Upper lobe of right lung (tissue), 1 donor: Measurements from ENCODE around the gene RGCC. TPM values are rescaled to one million over a fixed set of nuclear protein-coding genes. Genes with fewer than 3 reads are reported as not detected.
"Not testable (repeated sequence)": the region's sequence is repeated elsewhere in the genome, so short reads cannot be mapped to it uniquely, and the experiment has no call there.

ENCODE experiments used
- ATAC-seq: fragments of 200-7000 bp; cut with Tn5 transposase; one replicate; pipeline ENCODE4 v1.9.1; 2020; ENCODE audit warnings: mild to moderate bottlenecking, moderate library complexity
- DNase-seq: peaks from one replicate; pipeline ENCODE4 v3.0.0-alpha.2; 2020
- H3K27ac ChIP-seq: fragments of 200-600 bp; one replicate; pipeline ENCODE4 v1.8.0; 2022
- H3K27me3 ChIP-seq: fragments of 200-600 bp; one replicate; pipeline ENCODE4 v1.8.0; 2022; ENCODE audit warnings: mild to moderate bottlenecking
- H3K36me3 ChIP-seq: fragments of 200-600 bp; one replicate; pipeline ENCODE4 v1.8.0; 2022
- H3K4me1 ChIP-seq: fragments of 200-600 bp; one replicate; pipeline ENCODE4 v1.8.0; 2022
- H3K4me3 ChIP-seq: fragments of 200-600 bp; one replicate; pipeline ENCODE4 v1.8.0; 2022; ENCODE audit warnings: mild to moderate bottlenecking
- H3K9me3 ChIP-seq: fragments of 200-600 bp; one replicate; pipeline ENCODE4 v1.8.0; 2022
- CTCF ChIP-seq: fragments of 200-600 bp; IDR thresholded peaks from one replicate; pipeline ENCODE4 v1.8.0; 2022; ENCODE audit warnings: antibody characterized with exemption
- intact Hi-C: fragments of 100-400 bp; cut with DNase I; formaldehyde crosslinking; loops from one replicate; pipeline ENCODE4 v1.11.0; 2022
- total RNA-seq: library from RNA; stranded (reverse); fragmentation: NEBNext Ultra II Directional; extraction: Animal tissue kit (Norgen Biotek cat#: 25700); gene quantifications from one replicate; pipeline ENCODE4 v1.2.1, GENCODE V29; 2021
- donor health status: DM: no; HTN: yes; CAD: no; lungs with severe emphysema.

Gene RGCC
- total RNA-seq, 1 donor from 2014 or later, result 752 TPM

DNA sequence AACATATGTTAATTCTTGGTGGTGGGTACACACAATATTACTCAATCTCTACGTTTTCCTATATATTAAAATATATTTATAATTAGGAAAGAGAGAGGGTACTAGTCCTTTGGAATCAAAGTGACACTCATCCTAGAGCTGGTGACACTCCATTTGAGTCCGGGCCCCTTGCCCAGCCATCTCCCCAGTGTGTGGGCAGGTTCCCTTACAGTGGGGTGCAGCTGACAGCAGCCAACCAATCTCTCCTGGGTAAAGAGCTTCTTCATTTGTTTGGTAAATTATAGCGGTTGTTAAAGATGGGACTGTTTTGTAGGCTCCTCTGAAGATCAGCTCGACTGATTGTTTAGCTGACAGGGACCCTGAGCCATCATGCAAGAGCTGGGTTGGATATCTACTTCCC is 37.2 kb upstream of the RGCC start:
- intact Hi-C loops, result no loop called here
- no peaks in the 10 kb centered on the region for H3K4me1 ChIP-seq
- H3K27me3 ChIP-seq, result no peaks in the 10 kb centered on the region
- no peaks in the 10 kb centered on the region for H3K9me3 ChIP-seq
- no peaks in the 10 kb centered on the region for H3K36me3 ChIP-seq
- TF ChIP-seq CTCF, result no peak
- no peak overlapping the region for H3K27ac ChIP-seq
- no peak overlapping the region for H3K4me3 ChIP-seq
- ATAC-seq, result no peak
- DNase-seq, result no peak

- ATAC-seq, intact Hi-C loops: not testable (repeated sequence)
Observed at GRCh38 chr13:41421330-41421729, 36.0 kb upstream of the RGCC start.

DNA sequence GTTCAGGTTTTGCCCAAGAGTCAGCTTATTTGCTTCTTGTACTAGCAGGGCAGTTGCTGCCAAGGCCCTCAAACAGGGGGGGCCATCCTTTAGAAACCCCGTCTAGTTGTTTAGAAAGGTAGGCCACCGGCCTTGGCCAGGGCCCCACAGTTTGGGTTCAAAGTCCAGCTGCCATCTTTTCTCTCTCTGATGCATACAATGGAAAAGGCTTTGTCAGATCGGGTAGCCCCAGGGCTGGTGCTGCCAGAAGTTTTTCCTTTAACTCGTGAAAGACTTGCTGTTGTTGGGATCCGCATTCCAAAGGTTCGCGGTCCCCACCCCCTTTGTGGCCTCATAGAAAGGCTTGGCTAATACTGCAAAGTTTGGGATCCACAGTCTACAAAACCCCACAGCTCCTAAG is 35.4 kb upstream of the RGCC start:
- intact Hi-C loops, DNase-seq, ATAC-seq, H3K4me1 ChIP-seq, H3K9me3 ChIP-seq, H3K4me3 ChIP-seq, H3K27ac ChIP-seq, H3K27me3 ChIP-seq, H3K36me3 ChIP-seq: not testable (repeated sequence)

More at GRCh38 chr13:41421330-41421729, 36.0 kb upstream of the RGCC start:
- H3K27me3 ChIP-seq, DNase-seq, H3K4me3 ChIP-seq, H3K36me3 ChIP-seq, H3K27ac ChIP-seq, H3K9me3 ChIP-seq, H3K4me1 ChIP-seq: not testable (repeated sequence)

GRCh38 chr13:41423259-41423658 is 34.1 kb upstream of the RGCC start:
- H3K9me3 ChIP-seq, H3K4me3 ChIP-seq, H3K27me3 ChIP-seq, DNase-seq, intact Hi-C loops, H3K36me3 ChIP-seq, H3K4me1 ChIP-seq, H3K27ac ChIP-seq, ATAC-seq: not testable (repeated sequence)

DNA sequence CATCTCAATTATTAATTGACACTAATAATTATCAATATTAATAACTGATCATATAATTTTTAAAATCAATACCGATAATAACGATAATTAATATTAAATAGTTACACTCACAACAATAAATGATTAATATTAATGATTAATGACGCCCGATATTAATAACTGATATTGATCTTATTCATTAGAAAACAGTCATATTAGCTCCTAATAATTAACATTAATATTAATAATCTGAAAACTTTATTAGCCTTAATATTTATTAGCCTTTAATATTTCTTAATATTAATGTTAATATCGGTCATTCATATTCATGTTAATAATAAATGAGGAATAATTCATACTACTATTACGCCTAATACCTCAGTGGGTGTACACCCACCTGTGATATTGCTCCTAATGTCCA is 32.7 kb upstream of the RGCC start:
- H3K27ac ChIP-seq, ATAC-seq, H3K27me3 ChIP-seq, H3K36me3 ChIP-seq, H3K9me3 ChIP-seq, DNase-seq, H3K4me3 ChIP-seq, intact Hi-C loops, H3K4me1 ChIP-seq: not testable (repeated sequence)

- H3K36me3 ChIP-seq, result no peaks in the 10 kb centered on the region
- DNase-seq (no peak), ATAC-seq (no peak)
- H3K27ac ChIP-seq, result no peak overlapping the region
- TF ChIP-seq CTCF, result no peak
- H3K4me1 ChIP-seq, result no peaks in the 10 kb centered on the region
- intact Hi-C loops, result no loop called here
- no peaks in the 10 kb centered on the region for H3K9me3 ChIP-seq
- no peak overlapping the region for H3K4me3 ChIP-seq
- peaks cover 4% of the 10 kb centered on the region for H3K27me3 ChIP-seq
Observed at GRCh38 chr13:41426047-41426446, 31.3 kb upstream of the RGCC start.

- DNase-seq (no peak), ATAC-seq (no peak)
- H3K9me3 ChIP-seq, result no peaks in the 10 kb centered on the region
- H3K27ac ChIP-seq, result no peak overlapping the region
- no peaks in the 10 kb centered on the region for H3K4me1 ChIP-seq
- no peaks in the 10 kb centered on the region for H3K36me3 ChIP-seq
- TF ChIP-seq CTCF, result no peak
- H3K4me3 ChIP-seq, result peak overlapping the region; percentile 35
- intact Hi-C loops, result no loop called here
- peaks cover 4% of the 10 kb centered on the region for H3K27me3 ChIP-seq
Observed at GRCh38 chr13:41427666-41428065, 29.7 kb upstream of the RGCC start.

- H3K9me3 ChIP-seq, result no peaks in the 10 kb centered on the region
- intact Hi-C loops, result no loop called here
- H3K27ac ChIP-seq, result no peak overlapping the region
- no peaks in the 10 kb centered on the region for H3K4me1 ChIP-seq
- DNase-seq (no peak), ATAC-seq (peak; percentile 68)
- no peaks in the 10 kb centered on the region for H3K36me3 ChIP-seq
- peak; percentile 32 for TF ChIP-seq CTCF
- peak overlapping the region; percentile 35 for H3K4me3 ChIP-seq
- peaks cover 4% of the 10 kb centered on the region for H3K27me3 ChIP-seq
Observed at GRCh38 chr13:41428155-41428554, 29.2 kb upstream of the RGCC start.

DNA sequence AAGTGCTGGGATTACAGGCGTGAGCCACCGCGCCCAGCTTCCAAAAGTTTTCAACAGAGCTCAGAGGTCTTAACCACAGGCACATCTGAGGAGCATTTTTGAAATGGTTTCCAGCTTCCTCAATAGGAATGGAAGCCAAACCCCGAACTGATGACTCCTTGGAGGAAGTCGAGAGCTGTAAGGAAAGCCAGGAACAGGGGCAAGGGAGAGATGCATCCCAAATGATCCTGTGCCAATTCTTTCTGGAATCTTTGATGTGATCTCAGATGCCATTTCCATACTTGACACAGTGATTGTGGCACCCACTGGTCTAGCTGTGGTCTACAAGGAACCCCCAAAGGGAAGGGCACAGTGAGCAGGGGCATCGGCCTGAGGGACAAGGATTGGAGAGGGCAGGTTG is 23.3 kb upstream of the RGCC start:
- H3K4me3 ChIP-seq, H3K9me3 ChIP-seq, H3K27ac ChIP-seq, H3K27me3 ChIP-seq, ATAC-seq, DNase-seq, H3K4me1 ChIP-seq, H3K36me3 ChIP-seq, intact Hi-C loops: not testable (repeated sequence)
